GM18951 (cell line): ENCODE measurements around the gene EXOC6.
"Not testable (repeated sequence)": the region's sequence is repeated elsewhere in the genome, so short reads cannot be mapped to it uniquely, and the experiment has no call there.

ENCODE experiments used
- POLR2A ChIP-seq: IDR thresholded peaks from 4 replicates; pipeline ENCODE4 v1.6.1; 2011; ENCODE audit warnings: mild to moderate bottlenecking; ENCODE audit not compliant: insufficient read length, insufficient read depth; ENCODE audit errors: extremely low read depth
- in situ Hi-C: fragments of 300-500 bp; cut with MboI; formaldehyde crosslinking; loops from one replicate; pipeline ENCODE4 v1.12.0; 2022; ENCODE audit warnings: low sequenced_read_pairs, mixed read lengths, inconsistent platforms; ENCODE audit not compliant: unreplicated experiment

EXOC6 gene

DNA sequence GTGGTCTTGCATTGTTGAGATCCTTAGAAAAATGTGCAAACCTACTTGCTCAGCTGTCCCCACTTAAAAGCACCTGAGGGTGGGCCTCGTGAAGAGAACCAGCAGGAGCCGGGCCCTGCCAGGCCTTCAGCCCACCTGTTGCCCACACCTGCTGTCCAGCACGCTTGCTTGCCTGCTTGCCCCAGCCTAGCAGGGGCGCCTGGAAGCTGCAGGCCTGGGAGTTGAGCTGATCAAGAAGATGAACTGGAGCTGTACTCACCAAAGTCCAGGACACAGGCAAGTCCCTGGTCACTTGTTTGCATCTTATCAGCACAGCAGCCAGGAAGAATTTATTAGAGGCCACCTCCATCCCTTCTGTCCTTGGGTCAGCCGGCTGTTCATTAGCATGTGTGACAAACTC lies 248.6 kb downstream of the EXOC6 start:
- no peak for TF ChIP-seq POLR2A

DNA sequence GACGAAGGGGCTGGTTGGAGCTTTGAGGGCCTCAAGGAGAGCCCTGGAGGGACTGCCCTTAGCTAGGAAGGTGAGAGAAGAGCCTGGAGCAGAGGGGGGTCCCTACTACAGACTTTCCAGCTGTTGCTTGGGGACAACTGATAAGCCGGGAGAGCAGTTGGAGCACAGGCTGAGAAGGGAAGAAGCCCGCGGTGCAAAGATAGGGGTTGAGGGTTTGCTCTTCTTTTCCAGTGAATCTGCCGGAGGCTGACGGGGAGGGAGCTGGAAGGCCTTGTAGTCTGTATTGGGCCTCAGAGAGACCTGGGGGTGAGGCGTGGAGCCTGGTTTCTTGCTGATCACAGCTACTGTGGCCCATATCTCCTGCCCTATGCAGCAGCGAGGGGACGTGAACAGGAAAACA lies 249.1 kb downstream of the EXOC6 start:
- no peak for TF ChIP-seq POLR2A
- in situ Hi-C loops, result no loop called here

More for the DNA sequence above, 248.6 kb downstream of the EXOC6 start:
- in situ Hi-C loops, result no loop called here

DNA sequence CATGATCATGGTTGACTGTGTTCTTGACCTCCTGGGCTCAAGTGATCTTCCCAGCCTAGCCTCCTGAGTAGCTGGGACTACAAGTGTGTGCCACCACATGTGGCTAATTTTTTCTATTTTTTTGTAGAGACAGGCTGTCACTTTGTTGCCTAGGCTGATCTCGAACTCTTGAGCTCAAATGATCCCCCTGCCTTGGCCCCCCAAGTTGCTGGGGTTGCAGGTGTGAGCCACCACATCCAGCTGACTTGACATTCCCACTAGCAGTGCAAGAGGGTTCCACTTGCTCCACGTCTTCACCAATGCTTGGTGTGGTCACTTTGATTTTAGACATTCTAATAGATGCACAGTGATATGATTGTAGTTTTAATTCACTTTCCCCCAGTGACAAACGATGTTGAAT lies 250.5 kb downstream of the EXOC6 start:
- TF ChIP-seq POLR2A, result no peak
- in situ Hi-C loops, result no loop called here

DNA sequence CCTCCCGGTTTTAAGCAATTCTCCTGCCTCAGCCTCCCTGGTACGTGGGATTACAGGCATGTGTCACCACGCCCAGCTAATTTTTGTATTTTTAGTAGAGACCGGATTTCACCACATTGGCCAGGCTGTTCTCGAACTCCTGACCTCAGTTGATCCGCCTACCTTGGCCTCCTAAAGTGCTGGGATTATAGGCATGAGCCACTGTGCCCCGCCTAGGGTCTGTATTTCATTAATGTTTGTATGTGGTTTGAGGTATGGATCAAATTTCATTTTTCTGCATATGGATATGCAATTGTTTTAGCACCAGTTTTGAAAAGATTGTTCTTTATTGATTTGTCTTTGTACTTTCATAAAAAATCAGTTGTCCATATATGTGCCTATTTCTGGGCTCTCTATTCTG lies 251.3 kb downstream of the EXOC6 start:
- in situ Hi-C loops, result no loop called here
- TF ChIP-seq POLR2A, result no peak

DNA sequence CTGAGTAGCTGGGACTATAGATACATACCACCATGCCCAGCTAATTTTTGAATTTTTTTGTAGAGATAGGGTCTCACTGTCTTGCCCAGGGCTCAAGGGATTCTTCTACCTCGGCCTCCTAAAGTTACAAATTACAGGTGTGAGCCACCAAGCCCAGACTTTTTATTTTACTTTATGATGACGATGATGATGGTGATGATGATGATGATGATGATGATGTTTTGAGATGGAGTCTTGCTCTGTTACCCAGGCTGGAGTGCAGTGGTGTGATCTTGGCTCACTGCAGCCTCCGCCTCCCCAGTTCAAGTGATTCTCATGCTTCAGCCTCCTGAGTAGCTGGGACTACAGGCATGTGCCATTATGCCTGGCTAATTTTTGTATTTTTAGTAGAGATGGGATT lies 252.8 kb downstream of the EXOC6 start:
- in situ Hi-C loops, result not testable (repeated sequence)

DNA sequence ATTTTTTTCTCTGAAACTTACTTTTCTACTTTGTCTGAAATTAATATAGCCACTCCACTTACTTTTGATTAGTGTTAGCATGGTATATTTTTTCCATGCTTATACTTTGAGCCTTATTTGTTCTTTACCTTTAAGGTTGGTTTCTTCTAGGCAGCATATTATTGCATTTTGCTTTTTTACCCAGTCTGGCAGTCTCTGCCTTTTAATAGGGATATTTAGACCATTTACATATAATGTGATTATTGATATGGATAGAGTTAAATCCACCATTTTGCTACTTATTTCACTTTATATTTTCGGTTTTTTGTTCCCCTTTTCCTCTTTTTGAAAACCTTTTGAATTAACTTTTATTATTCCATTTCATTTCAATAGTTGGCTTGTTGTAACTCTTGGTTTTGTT lies 255.6 kb downstream of the EXOC6 start:
- no peak for TF ChIP-seq POLR2A
- in situ Hi-C loops, result no loop called here

DNA sequence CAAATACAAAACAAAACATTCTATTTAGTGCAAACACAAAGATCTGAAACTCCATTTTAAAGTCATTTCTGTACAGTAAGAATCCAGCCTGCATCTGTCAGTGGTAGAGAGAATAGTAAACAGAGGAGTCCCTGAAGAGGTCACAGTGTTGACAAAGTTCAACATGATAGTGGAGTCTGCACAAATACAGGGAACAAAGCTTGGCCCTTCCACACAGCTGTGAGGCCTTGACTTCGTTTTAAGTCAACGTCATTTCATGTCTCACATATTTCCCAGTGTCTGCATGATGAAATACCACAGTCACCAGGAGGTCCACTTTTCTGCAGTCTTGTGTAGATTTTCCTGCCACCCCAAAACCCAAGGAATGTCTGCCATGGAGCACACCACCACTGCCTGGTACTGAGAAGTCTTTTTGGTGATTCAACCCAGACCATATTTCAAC lies 258.3 kb downstream of the EXOC6 start:
- TF ChIP-seq POLR2A, result no peak
- in situ Hi-C loops, result no loop called here
